ENCODE results near the gene GALNTL6.

Gene GALNTL6

GRCh38 chr4:171846232-171846631 is 33.0 kb downstream of the GALNTL6 start:
- H3K4me3 ChIP-seq (ENCODE audit: low read length): no peak overlapping the region
- TF ChIP-seq, protein P1, sequence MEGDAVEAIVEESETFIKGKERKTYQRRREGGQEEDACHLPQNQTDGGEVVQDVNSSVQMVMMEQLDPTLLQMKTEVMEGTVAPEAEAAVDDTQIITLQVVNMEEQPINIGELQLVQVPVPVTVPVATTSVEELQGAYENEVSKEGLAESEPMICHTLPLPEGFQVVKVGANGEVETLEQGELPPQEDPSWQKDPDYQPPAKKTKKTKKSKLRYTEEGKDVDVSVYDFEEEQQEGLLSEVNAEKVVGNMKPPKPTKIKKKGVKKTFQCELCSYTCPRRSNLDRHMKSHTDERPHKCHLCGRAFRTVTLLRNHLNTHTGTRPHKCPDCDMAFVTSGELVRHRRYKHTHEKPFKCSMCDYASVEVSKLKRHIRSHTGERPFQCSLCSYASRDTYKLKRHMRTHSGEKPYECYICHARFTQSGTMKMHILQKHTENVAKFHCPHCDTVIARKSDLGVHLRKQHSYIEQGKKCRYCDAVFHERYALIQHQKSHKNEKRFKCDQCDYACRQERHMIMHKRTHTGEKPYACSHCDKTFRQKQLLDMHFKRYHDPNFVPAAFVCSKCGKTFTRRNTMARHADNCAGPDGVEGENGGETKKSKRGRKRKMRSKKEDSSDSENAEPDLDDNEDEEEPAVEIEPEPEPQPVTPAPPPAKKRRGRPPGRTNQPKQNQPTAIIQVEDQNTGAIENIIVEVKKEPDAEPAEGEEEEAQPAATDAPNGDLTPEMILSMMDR (conservative IDR thresholded peaks at IDR 0.05; ENCODE audit: low read depth, low read length): peak; percentile 91
- DNase-seq (ENCODE audit: low read depth): peak; percentile 28

DNA sequence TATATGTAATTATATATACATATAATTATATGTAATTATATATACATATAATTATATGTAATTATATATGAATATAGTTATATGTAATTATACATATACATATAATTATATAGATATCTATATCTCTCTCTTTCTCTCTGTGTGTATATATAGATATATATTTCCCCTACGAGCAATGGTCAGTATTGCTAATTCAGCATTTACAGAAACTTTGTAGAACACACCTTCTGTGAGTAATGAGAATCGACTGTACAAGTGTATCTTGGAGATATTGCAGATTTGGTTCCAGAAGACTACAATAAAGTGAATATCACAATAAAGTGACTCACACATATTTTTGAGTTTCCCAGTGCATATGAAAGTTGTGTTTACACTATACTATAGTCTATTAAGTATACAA is 33.7 kb downstream of the GALNTL6 start:
- TF ChIP-seq, protein P1 (conservative IDR thresholded peaks at IDR 0.05; ENCODE audit: low read depth, low read length): no peak
- no peak for DNase-seq (ENCODE audit: low read depth)
- no peak overlapping the region for H3K4me3 ChIP-seq (ENCODE audit: low read length)

GRCh38 chr4:171847751-171848150 is 34.5 kb downstream of the GALNTL6 start:
- TF ChIP-seq, protein P1 (conservative IDR thresholded peaks at IDR 0.05; ENCODE audit: low read depth, low read length): no peak
- H3K4me3 ChIP-seq (ENCODE audit: low read length): no peak overlapping the region
- DNase-seq (ENCODE audit: low read depth): no peak

GRCh38 chr4:171849686-171850222 is 36.5 kb downstream of the GALNTL6 start:
- TF ChIP-seq, protein P1 (conservative IDR thresholded peaks at IDR 0.05; ENCODE audit: low read depth, low read length): no peak
- DNase-seq (ENCODE audit: low read depth): no peak
- H3K4me3 ChIP-seq (ENCODE audit: low read length): no peak overlapping the region

DNA sequence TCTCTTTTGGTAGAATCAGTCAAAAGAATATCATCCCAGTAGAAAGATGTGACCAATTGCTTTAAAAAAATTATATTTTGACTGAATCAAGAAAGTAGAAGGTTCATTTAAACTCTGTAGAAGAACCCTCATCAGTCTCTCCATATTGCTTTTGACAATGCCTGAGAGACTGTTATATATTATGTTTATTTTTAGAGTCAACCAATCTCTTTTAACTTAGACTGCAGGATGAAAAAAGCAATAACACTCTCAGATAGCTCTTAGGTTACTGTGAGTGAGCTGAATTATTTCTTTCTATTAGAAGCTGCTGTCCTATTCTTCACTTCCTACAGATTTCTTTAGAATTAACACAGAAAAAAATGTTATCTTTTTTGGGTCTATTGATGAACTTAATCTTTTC is 38.1 kb downstream of the GALNTL6 start:
- TF ChIP-seq, protein P1 (conservative IDR thresholded peaks at IDR 0.05; ENCODE audit: low read depth, low read length): no peak
- H3K4me3 ChIP-seq (ENCODE audit: low read length): no peak overlapping the region
- no peak for DNase-seq (ENCODE audit: low read depth)

- H3K4me3 ChIP-seq (ENCODE audit: low read length): no peak overlapping the region
- TF ChIP-seq, protein P1 (conservative IDR thresholded peaks at IDR 0.05; ENCODE audit: low read depth, low read length): no peak
- no peak for DNase-seq (ENCODE audit: low read depth)
These were observed 44.3 kb downstream of the GALNTL6 start for GRCh38 chr4:171857302-171858012.

DNA sequence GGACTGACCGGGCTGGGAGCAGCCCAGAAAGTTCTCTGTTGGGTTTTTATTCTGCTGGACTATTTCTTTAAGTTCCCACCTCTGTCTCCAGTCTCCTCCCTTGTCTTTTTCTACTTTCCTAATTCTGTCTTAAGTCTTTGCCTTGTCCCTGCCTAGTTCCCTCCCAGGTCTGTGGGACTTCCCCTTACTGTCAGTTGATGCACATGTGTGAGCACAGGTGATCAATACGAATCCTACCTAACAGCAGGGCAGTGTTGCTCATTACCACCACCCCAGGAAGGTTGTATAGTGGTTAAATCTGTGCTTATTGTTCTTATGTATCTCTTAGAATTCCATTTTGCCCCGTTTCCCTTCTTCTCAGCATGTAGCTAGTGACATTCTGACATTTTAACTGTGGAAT is 62.1 kb downstream of the GALNTL6 start:
- TF ChIP-seq, protein P1 (conservative IDR thresholded peaks at IDR 0.05; ENCODE audit: low read depth, low read length): no peak
- DNase-seq (ENCODE audit: low read depth): no peak
- H3K4me3 ChIP-seq (ENCODE audit: low read length): no peak overlapping the region
